SJSA1 (cell line): ENCODE results near the gene RHBDL3. TPM values are rescaled to one million over a fixed set of nuclear protein-coding genes. Genes with fewer than 3 reads are reported as not detected.

Experiments used
- DNase-seq, 2 experiments: peaks; one replicate each; pipeline ENCODE4 v3.0.0-alpha.2; 2015 to 2020; ENCODE audit warnings: low spot score in 2 of 2, low read depth in 1 of 2
- H3K27ac ChIP-seq: fragments of 250-450 bp; sonication (Bioruptor Pico); 2 replicates; pipeline ENCODE4 v1.5.1; 2020; ENCODE audit warnings: mild to moderate bottlenecking, moderate library complexity
- H3K27me3 ChIP-seq: fragments of 250-450 bp; sonication (Bioruptor Pico); replicated peaks from 2 replicates; pipeline ENCODE4 v1.5.1; 2020; ENCODE audit warnings: mild to moderate bottlenecking, moderate library complexity
- H3K36me3 ChIP-seq: fragments of 250-450 bp; sonication (Bioruptor Pico); 2 replicates; pipeline ENCODE4 v1.5.1; 2020; ENCODE audit warnings: mild to moderate bottlenecking
- H3K4me1 ChIP-seq: fragments of 250-450 bp; sonication (Bioruptor Pico); replicated peaks from 2 replicates; pipeline ENCODE4 v1.6.1; 2021; ENCODE audit warnings: mild to moderate bottlenecking
- H3K4me3 ChIP-seq: fragments of 250-450 bp; sonication (Bioruptor Pico); 2 replicates; pipeline ENCODE4 v1.5.1; 2020; ENCODE audit warnings: mild to moderate bottlenecking
- H3K9me3 ChIP-seq: fragments of 250-450 bp; sonication (Bioruptor Pico); replicated peaks from 2 replicates; pipeline ENCODE4 v1.5.1; 2020; ENCODE audit warnings: mild to moderate bottlenecking
- total RNA-seq: library from RNA; depleted of rRNA; stranded (reverse); fragments of >200 nt; shearing (Covaris generic); gene quantifications from 2 replicates; pipeline ENCODE4 v1.2.3, GENCODE V29; 2014; rRNA removed

Gene RHBDL3
- total RNA-seq, 1 experiment from 2014 or later, result 1.2 TPM

GRCh38 chr17:32355649-32356377 is 90.2 kb downstream of the RHBDL3 start:
- H3K9me3 ChIP-seq, result no peaks in the 10 kb centered on the region
- no peaks in the 10 kb centered on the region for H3K27me3 ChIP-seq
- H3K27ac ChIP-seq, result no peak overlapping the region
- H3K4me1 ChIP-seq, result peaks cover 9% of the 10 kb centered on the region
- peaks cover 94% of the 10 kb centered on the region for H3K36me3 ChIP-seq
- no peak overlapping the region for H3K4me3 ChIP-seq
- no peak for DNase-seq

GRCh38 chr17:32356378-32356743 is 90.7 kb downstream of the RHBDL3 start:
- Histone ChIP-seq H3K4me3 (no peak overlapping the region), H3K4me1 (peaks cover 9% of the 10 kb centered on the region), H3K27me3 (no peaks in the 10 kb centered on the region), H3K36me3 (peaks cover 94% of the 10 kb centered on the region), H3K9me3 (no peaks in the 10 kb centered on the region), H3K27ac (no peak overlapping the region)
- DNase-seq, result no peak

- H3K36me3 ChIP-seq, result peaks cover 94% of the 10 kb centered on the region
Observed at GRCh38 chr17:32356750-32357149, 91.1 kb downstream of the RHBDL3 start.

GRCh38 chr17:32357615-32358014 is 92.0 kb downstream of the RHBDL3 start:
- Histone ChIP-seq H3K4me3 (no peak overlapping the region), H3K9me3 (no peaks in the 10 kb centered on the region), H3K27me3 (no peaks in the 10 kb centered on the region), H3K4me1 (peaks cover 6% of the 10 kb centered on the region), H3K27ac (no peak overlapping the region), H3K36me3 (peaks cover 94% of the 10 kb centered on the region)
- DNase-seq, result no peak

More at GRCh38 chr17:32356750-32357149, 91.1 kb downstream of the RHBDL3 start:
- Histone ChIP-seq H3K4me1 (peaks cover 9% of the 10 kb centered on the region), H3K9me3 (no peaks in the 10 kb centered on the region), H3K27ac (no peak overlapping the region), H3K27me3 (no peaks in the 10 kb centered on the region), H3K4me3 (no peak overlapping the region)
- no peak for DNase-seq

- no peak for DNase-seq
- H3K36me3 ChIP-seq, result peaks cover 95% of the 10 kb centered on the region
Observed at GRCh38 chr17:32361270-32361669, 95.6 kb downstream of the RHBDL3 start.

GRCh38 chr17:32370426-32370825 is 104.8 kb downstream of the RHBDL3 start:
- Histone ChIP-seq H3K4me3 (no peak overlapping the region), H3K9me3 (no peaks in the 10 kb centered on the region), H3K27me3 (no peaks in the 10 kb centered on the region), H3K4me1 (no peaks in the 10 kb centered on the region), H3K27ac (no peak overlapping the region), H3K36me3 (peaks cover 95% of the 10 kb centered on the region)
- no peak for DNase-seq

More at GRCh38 chr17:32361270-32361669, 95.6 kb downstream of the RHBDL3 start:
- H3K9me3 ChIP-seq, result no peaks in the 10 kb centered on the region
- no peak overlapping the region for H3K4me3 ChIP-seq
- H3K27me3 ChIP-seq, result no peaks in the 10 kb centered on the region
- no peak overlapping the region for H3K27ac ChIP-seq
- no peaks in the 10 kb centered on the region for H3K4me1 ChIP-seq

Other genes starting within 250 kb of the RHBDL3 start
- 43.6 and 44.7 TPM in 2 replicates for gene RHOT1, start 123.3 kb upstream of the RHBDL3 start, total RNA-seq
- gene C17orf75, start 76.3 kb downstream of the RHBDL3 start, total RNA-seq, result 16.5 and 35.6 TPM in 2 replicates
- gene ZNF207, start 84.3 kb downstream of the RHBDL3 start, total RNA-seq, result 150 and 168 TPM in 2 replicates
- gene PSMD11, start 178.7 kb downstream of the RHBDL3 start, total RNA-seq, result 100 and 115 TPM in 2 replicates
- gene CDK5R1, start 221.2 kb downstream of the RHBDL3 start, total RNA-seq, result 2.5 and 2.9 TPM in 2 replicates